GM19397 (cell line): Measurements from ENCODE around the gene ATP6V0D1.

ENCODE experiments used
- ATAC-seq: cut with Tn5 transposase; IDR thresholded peaks from one replicate; pipeline ENCODE4 v1.9.1; 2021; ENCODE audit warnings: mild to moderate bottlenecking, moderate library complexity; ENCODE audit not compliant: unreplicated experiment

ATP6V0D1 gene

DNA sequence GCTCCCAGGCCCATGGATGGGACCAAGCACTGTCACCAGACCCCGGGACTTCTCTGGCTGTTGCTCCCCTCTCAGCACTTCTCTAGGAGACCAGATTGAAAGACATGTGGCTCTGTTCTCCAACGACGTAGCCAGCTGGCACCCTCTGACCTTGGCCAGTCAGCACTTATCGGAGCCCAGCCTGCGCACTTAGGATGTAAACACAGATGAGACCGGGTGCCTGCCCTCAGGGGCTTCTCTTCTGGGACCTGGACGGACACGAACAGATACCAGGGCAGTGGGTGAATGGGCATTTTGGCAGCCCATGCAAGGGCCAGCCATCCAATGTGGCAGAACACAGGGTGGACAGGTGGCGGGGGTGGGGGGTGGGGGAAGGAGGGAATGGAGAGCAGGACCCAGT, 71.3 kb downstream of the ATP6V0D1 start:
- ATAC-seq: no peak

DNA sequence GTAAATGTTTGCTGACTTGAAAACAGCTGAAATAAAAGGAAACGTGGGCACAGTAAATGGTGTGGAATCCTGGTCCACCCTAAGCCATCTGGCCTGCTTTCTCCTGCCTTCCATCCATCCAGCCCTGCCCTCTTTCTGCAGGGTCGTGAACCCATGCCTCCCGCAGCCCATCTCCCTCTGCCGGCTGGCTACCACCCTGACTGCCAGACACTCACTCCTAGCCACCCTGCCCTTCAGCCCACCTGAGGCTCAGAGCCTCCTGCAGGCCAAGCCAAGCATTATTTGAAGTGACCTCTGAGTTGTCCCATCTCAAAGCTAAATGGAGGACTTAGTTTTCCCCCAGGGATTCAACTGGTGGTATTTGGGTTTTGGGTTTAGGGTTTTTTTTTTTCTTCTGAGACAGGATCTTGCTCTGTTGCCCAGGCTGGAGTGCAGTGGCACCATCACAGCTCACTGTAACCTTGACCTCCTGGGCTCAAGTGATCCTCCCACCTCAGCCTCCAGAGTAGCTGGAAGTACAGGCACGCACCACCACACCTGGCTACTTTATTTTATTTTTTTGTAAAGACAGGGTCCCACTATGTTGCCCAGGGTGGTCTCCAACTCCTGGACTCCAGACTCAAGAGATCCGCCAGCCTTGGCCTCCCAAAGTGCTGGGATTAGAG, 73.0 kb downstream of the ATP6V0D1 start:
- ATAC-seq: no peak

DNA sequence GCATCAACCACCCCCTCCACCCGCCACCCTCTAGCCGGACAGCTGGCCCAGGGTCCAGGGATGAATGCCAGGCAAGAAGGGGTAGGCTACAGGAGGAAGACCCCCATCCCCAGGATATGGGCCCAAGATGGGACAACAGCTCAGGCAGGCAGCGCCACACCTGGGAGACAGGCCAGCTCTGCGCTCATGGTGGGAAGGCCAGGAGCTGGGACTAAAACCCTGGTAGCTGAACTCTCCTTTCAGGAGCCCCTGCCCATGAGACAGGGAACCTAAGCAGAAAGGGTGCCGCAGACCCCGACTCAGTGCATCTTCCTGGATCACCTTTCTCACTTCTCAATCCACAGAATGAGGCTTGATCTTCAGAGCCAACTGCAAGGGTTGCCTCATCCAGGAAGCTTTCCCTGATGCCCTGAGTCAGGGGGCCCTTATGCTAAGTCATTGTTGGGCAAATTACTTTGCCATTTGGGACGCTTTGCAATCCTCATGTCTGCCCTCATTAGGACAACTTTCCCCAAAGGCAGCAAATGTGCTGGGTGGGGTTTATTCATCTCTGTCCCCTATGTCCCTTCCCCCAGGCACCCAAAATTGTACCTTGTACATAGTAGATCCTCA, 73.7 kb downstream of the ATP6V0D1 start:
- no peak for ATAC-seq

DNA sequence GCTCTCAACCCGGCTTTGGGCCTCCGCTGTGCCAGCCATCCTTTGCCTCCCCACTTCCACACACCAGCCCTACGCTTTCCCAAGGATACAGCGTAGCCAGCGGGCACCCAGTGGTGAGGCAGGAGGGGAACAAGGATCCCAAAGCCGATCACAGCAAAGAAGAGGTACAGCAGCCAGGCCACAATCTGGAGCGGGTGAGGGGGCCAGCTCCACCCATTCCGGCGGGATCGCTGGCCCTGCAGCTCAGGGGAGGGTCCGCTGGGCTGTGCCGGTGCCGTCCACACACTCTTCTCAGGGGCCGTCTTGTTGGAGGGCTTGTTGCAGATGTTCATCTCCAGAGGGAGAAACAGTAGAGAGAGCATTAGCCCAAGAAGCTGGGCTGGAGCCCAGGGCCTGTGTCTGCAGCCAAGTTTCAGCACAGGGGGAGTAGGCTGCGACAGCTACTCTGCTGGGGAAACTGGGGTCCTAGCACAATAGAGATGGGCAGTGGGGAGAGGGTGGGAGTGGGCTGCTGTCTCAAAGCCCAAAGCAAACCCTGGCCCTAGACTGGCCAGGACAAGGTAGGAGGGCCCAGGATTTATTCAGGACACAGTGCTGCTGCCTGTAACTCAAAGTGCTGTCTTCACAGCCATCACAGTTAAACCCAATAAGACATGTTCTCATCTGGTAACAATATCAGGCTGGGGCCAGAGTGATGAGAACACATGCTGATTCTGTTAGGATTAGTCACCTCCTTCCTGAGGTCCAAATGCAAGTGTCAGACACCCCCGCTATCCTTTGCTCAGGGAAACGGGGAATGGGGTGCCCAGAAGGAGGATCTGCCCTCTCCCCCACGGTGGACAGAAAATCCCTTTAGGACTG, 74.6 kb downstream of the ATP6V0D1 start:
- no peak for ATAC-seq

DNA sequence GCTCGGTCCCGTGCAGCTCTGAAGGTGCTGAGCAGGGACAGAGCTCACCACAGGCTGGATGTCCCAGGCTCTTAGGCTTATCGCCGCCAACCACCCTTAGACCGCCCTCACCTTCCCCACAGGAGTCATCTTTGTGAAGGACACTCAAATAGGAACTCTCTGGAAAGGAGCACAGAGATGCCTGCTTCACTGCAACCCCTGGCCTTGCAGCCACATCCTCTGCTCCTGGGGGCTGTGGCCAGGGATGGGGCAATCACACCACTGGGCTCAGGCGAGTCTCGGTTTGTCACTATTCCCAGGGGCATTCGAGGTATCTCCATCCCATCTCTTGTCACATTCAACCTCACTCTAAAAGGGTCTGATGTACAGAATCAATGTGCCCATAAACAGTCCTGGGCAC, 75.6 kb downstream of the ATP6V0D1 start:
- no peak for ATAC-seq

DNA sequence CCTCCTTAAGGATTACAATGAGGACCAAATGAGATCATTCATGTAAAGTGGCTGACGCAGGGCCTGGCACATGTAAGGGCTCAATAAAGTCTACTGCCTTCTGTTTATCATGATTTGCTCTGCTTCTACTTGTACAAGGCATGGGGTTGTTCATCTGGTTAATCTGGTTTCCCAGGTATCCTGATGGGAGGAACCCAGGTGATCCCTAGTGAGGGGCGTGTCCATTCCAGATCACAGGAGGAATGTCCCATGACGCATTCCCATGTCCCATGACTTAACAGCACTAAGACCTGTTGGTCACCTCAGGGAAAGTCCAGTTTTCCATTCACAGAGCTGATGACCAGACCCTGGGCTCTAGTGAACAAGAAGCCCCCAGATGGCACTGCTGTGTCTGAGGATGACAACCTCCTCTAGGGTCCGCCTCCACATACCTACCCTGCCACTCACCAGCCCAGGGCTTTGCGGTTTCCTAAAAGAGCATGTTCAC, 76.2 kb downstream of the ATP6V0D1 start:
- no peak for ATAC-seq

DNA sequence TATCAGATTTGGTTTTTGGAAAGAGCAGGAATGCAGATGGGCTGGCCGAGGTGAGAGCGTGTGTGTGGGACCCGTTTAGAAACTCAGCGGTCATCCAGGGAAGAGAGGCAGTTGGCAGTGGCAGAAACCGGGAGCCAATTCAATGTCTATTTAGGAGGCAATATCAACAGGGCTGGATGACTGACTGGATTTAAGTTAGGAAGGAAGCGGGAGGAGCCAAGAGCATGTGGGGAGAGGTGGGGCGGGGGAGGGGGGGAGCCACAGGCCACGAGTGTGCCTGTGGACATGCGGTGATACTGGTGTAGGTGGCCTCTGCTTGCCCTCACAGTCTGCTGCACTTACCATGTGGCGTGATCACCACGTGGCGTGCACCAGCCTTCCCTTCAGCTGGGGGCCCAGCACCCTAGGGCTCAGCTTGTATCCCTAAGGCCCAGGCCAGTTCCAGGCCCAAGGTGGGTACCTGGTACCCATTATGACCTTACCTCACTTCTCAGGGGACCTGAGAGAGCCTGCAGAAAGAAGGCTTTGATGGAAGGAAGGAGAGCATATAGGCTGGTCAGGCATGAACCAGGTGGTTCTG, 76.9 kb downstream of the ATP6V0D1 start:
- ATAC-seq: no peak

DNA sequence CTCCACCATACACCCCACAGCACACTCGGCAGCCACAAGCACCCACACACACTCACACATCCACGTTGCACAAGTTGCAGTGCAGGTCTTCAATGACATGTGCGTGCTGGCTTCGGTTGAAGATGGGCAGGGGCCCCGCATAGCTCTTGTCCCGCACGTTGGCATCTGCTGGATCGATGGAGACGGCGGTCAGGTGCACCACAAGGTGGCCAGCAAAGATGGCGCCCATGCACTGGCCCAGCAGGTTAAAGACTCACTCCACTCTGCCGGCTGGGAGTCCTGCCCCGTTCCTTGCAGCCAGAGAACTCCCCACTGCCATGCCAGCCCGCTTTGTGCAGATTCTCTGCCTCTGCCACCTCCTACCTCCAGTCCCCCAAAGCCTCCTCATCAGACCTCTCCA, 80.1 kb downstream of the ATP6V0D1 start:
- no peak for ATAC-seq

DNA sequence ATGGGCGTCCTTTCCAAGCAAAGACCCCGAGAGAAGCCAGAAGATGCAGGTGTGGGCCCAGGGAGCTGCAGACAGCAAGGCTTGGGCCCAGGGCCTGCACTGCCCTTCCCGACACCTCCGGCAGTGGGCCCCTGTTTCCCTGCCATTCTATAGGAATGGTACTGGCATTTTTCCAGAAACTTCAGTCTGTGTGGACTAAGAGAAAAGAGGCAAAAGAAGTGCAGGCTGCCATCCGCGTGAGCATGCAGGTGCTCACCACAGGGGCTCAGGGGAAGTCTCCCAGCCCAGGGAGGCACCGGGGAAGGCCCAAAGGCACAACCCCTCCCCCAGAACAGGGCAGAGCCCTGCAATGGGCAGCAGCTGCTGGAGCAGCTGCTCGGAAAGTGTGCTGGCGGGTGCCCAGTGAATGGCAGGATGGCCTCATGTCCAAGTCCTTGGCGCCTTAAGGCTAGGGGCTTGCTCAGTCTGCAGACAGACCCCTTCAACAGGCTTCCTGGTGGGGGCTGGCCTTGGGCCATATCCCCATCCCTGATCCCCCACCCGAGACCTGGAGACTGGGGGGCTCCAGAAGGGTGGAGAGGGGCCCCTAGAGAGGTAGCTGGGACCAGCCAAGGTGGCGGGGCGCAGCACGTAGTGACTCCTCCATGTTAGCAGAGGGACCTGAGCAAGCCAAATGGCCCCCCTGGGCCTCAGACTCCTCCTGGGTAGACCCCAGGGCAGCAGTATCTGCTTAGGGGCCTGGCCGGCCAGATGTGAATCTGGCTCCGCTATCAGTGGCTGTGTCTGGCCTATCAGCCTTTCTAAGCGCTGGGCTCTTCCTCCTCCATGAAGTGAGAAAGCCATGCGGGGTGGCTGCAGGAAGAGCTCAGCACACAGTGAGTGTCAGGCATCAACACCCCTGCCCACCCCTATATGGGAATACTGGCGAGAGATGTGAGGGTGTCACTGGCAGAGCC, 80.9 kb downstream of the ATP6V0D1 start:
- ATAC-seq: no peak

DNA sequence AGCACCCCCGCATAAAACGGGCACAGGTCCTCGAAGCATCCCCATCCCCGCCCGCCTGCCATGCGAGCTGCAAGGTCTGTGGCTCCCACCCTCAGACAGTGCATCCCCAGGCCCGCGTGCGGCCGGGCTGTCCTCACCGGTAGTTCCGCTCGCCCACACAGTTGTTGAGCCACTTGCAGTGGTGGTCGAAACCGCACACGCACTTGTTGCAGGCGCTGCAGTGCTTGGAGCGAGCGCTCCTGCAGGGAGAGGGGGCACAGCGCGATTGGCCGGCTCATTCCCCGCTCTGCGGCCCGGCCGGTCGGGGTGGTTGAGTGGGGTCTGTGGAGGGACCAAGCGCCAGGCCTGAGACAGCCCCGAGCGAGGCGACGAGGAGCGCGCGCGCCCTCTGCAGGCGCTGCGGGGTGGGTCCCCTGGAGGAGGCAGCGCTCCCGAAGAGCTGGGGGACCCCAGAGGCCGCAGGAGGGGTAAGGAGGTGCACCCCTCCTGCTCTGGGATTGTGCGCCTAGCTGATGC, 81.7 kb downstream of the ATP6V0D1 start:
- ATAC-seq: no peak

DNA sequence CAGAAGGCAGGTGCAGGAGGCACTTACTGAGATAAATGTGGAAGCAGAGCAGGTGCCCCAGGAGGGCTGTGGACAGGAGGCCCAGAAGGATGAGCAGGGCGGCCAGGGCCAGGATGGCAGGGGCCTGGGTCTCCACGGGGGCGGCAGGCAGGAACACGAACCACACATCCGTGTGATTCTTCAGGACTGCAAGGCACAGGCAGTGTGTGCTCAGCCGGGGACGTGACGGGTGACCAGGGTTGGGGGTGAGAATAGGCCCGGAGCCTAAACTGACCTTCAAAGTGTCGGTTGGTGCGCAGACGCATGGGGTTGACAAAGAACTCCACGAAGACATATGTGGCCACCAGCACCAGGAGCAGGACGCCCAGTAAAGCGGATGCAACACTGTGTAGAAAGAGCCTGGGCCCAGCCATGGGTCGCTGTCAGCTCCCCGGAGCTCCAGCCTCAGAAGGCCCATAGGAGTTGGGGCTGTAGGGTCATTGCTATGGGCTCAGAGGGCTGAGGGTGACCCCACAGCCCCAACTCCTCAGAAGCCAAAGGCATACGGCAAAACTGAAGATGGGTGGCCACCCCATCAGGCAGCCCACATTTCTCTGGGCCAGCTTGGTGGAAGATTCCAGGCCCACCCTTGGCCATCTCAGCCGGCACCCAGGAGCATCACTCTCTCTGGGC, 82.3 kb downstream of the ATP6V0D1 start:
- no peak for ATAC-seq

DNA sequence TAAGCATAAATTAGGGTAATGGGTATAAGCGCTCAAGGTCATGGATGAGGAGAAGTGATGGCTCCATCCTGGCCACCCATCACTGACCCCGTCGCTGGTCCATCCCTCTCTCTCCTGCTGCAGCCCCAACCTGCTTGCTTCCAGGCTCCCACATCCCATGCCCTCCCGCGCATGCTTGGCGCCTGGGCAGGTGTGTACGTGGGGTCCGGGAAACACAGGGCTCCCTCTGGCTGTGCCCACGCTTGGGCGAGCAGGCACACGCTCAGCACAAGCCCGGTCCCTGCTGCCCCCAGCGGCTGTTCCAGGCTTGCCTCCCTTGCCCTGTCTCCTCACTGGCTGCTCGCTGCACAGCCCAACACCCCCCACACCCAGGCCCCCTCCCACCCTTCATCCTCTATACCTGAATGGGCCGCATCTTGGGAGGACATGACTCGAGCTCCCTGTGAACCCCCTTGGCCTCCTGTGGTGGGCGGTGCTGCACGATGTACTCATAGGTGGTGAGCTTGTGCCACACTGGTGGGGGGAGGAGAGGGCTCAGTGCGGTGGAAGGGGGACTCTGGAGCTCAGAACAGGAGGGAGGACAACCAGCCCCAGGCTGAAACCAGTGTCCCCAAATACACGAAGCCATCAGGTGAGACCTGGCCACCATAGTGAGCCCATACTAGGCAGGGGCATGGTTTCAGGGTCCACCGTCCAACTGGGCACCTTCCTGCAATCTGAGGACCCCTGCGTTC, 83.0 kb downstream of the ATP6V0D1 start:
- ATAC-seq: no peak

DNA sequence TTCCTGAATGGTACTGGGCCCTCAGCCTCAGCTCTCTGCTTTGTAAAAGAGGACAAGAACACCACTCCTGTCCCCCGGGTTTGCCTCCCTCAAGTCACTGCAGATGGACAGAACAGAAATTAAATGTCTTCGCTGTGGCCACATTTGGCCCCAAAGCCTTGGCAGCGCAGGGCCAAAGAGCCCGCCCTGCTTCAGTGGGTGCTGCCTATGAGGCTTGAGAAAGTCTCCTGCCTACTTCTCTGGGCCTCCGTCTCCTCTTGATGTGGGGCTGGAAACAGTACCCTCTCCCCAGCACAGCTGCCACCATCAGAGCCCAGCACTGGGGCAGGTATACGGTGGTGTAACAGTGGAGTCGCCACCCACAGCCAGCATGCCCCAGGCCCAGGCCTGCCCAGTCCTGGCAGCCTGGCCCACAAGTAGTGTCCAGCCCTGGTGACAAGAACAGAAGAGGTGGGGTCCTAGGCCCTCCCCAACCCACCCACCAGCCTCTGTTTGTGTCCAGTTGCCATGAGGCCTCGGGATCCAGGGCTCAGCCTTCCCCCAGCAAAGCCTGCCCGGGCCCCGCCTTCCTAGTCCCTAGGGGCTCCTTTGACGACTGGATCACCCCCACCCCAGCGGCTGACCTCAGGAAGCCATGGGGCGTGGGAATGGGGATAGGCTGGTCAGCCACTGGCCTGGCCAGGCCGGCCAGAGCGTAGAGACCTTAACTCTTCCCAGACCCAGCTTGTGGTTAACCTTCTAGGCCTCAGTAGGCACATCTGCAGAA, 83.7 kb downstream of the ATP6V0D1 start:
- no peak for ATAC-seq

DNA sequence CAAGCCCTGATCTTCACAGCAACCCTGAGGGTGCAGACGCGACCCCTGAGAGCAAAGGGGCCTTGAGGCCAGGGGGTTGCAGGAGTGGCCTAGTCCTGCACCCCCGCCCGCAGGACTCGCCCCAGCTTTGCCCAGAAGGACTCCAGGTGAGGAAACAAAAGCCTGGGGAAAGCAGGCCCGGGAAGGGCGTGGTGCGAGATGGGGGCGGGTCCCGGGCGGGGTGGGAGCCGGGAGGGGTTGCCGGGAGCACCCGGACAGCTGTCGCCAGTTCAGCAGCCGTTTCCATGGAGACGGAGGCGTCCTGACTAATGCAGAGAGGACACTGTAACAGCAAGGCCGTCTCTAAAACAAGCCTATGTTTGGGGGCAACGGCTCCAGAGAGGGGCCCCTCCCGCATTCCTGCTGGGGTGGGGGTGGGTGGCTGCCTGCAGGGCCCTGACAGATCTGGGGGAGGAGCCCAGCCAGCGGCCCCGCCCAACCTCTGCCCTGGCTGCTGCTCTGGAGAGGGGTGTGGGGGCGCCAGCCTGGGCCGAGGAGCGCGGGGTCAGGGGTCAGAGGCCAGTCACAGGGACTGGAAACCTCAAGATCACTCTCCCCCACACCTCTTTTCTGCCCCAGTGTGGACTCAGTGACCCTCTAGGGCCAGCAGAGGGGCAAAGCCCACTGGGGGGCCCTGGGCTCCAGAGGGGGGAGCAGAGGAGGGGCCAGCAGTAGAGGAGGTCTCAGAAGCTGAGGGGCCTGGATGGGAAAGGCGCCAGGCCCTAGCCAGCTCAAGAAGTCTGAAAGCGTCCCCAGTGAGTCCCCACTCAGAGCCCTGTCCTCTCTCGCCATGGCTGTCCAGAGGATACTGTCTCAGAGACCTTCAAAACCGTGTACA, 84.6 kb downstream of the ATP6V0D1 start:
- ATAC-seq: no peak

DNA sequence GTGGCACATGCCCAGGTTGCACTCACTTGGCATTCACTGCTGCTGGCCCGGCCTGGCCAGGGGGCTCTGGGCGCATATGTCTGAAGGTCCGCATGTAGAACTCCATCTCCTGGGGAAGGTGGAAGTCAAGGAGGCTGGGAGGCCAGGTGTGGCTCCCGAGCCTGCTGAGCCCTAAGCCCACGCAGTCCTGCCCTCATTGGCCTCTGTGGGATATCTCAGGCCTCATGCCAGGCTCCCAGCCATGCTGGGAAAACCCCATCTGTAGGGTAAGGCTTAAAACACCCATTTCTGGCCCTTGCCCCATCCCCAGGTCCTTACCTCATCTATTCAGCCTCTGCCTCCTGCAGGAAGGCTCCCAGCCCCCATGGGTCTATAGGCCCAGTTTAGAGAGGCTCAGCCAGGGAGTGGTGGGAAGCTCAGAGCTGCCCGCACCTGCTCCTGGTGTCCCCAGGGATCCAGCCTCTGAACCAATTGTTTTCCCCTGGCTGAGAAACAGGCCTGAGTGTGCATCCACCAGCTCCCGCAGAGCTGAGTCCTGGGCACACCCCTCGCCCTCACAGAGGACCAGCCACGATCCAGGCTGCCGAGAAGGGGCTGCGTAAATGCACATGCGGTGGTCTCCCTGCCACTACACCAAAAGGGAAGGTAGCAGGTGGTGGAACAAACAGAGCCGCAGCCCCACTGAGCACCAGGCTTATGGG, 85.3 kb downstream of the ATP6V0D1 start:
- no peak for ATAC-seq

DNA sequence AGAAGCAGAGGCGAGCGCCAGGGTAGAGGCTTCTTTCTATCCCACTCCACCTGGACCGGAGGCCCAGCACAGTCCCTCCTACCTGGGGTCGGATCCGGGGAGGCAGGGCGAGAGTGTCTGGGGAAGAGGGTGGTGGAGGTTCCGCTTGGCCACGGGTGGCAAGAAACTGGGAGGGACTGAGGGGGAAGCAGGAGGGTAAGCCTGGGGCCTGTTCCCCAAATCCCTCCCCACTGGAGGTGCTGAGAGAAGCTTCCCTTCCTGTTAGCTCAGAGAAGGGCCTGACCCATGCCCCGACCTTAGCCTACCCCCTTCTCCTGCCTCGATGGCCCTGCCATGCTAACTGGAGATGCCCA, 85.9 kb downstream of the ATP6V0D1 start:
- no peak for ATAC-seq
